ENCODE data around the gene YAP1.

GRCh38 chr11:102073253-102073652 lies 37.0 kb upstream of the YAP1 start:
- TF ChIP-seq POLR2AphosphoS5 (IDR thresholded peaks at IDR 0.05) (no peak), POLR2A (IDR thresholded peaks at IDR 0.05) (no peak)
